Mesothelial cell of epicardium (in vitro differentiated cells): ENCODE measurements around the gene FNBP1. TPM values are rescaled to one million over a fixed set of nuclear protein-coding genes. Genes with fewer than 3 reads are reported as not detected.

ENCODE experiments used
- DNase-seq, 2 experiments: peaks; one replicate each; pipeline ENCODE4 v3.0.0; 2021; ENCODE audit warnings: low spot score in 2 of 2; ENCODE audit not compliant: unreplicated experiment in 2 of 2
- H3K27ac Mint-ChIP-seq: 2 replicates; pipeline ENCODE4 v1.8.0; 2021; ENCODE audit warnings: mixed read lengths
- H3K27me3 Mint-ChIP-seq: 2 replicates; pipeline ENCODE4 v1.8.0; 2021; ENCODE audit warnings: low read depth, mixed read lengths
- H3K36me3 Mint-ChIP-seq: 2 replicates; pipeline ENCODE4 v1.8.0; 2021; ENCODE audit warnings: mixed read lengths
- H3K4me1 Mint-ChIP-seq: 2 replicates; pipeline ENCODE4 v1.8.0; 2021; ENCODE audit warnings: mixed read lengths
- H3K4me3 Mint-ChIP-seq: 2 replicates; pipeline ENCODE4 v1.8.0; 2021; ENCODE audit warnings: mild to moderate bottlenecking, moderate library complexity, mixed read lengths
- H3K9me3 Mint-ChIP-seq: 2 replicates; pipeline ENCODE4 v1.8.0; 2021; ENCODE audit warnings: mixed read lengths
- total RNA-seq: library from RNA; stranded (reverse); gene quantifications from 3 replicates; pipeline ENCODE4 v1.2.1, GENCODE V29; 2021
- TF ChIP-seq, protein P1 (sequence below): fragments of 200-600 bp; sonication (generic); IDR thresholded peaks from one replicate; pipeline ENCODE4 v1.5.0; 2021; ENCODE audit warnings: antibody characterized with exemption; ENCODE audit not compliant: unreplicated experiment

Gene FNBP1
- total RNA-seq, 1 donor from 2014 or later: 52.4 TPM

DNA sequence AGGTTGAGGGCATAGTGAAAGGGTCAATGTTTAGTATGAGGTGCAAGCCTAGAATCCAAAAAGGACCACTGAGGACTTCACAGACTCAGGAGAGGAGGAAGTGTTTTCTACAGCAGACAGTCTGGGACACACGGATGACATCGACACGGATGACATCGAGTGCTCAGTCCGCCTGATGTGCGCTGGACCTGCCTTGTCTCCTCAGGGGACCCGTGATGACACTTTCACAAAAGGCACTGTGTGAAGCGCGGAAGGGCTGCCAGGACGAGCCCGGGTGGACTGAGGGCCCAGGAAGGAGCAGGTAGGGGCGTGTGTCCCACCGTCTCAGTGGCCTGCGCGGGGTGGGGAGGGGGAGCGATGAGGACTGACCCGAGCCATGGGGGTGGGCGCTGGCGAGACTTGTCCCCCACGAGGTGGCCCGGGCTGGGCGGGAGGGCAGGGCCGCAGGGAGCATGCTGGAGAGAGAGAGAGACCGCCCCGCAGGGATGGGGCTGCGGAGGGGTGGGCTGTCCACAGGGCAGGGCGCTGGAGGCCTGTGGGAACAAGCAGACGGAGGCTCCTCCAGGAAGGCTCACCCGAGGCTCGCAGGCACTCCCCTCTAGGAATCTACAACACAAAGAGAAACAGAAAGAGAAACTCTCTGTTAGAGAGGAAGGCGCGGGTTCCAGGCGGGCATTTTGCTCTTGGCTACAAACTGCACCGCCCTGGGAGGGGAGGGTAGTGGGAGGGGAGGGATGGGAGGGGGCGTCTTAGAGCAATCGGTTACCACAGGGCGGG is 152.9 kb downstream of the FNBP1 start:
- H3K4me1 Mint-ChIP-seq: peaks cover 23% of the 10 kb centered on the region
- no peak for DNase-seq
- H3K27me3 Mint-ChIP-seq: no peaks in the 10 kb centered on the region
- H3K9me3 Mint-ChIP-seq: no peaks in the 10 kb centered on the region
- no peak overlapping the region for H3K27ac Mint-ChIP-seq
- H3K4me3 Mint-ChIP-seq: no peak overlapping the region
- TF ChIP-seq, protein P1, sequence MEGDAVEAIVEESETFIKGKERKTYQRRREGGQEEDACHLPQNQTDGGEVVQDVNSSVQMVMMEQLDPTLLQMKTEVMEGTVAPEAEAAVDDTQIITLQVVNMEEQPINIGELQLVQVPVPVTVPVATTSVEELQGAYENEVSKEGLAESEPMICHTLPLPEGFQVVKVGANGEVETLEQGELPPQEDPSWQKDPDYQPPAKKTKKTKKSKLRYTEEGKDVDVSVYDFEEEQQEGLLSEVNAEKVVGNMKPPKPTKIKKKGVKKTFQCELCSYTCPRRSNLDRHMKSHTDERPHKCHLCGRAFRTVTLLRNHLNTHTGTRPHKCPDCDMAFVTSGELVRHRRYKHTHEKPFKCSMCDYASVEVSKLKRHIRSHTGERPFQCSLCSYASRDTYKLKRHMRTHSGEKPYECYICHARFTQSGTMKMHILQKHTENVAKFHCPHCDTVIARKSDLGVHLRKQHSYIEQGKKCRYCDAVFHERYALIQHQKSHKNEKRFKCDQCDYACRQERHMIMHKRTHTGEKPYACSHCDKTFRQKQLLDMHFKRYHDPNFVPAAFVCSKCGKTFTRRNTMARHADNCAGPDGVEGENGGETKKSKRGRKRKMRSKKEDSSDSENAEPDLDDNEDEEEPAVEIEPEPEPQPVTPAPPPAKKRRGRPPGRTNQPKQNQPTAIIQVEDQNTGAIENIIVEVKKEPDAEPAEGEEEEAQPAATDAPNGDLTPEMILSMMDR: no peak
- H3K36me3 Mint-ChIP-seq: peaks cover 21% of the 10 kb centered on the region

DNA sequence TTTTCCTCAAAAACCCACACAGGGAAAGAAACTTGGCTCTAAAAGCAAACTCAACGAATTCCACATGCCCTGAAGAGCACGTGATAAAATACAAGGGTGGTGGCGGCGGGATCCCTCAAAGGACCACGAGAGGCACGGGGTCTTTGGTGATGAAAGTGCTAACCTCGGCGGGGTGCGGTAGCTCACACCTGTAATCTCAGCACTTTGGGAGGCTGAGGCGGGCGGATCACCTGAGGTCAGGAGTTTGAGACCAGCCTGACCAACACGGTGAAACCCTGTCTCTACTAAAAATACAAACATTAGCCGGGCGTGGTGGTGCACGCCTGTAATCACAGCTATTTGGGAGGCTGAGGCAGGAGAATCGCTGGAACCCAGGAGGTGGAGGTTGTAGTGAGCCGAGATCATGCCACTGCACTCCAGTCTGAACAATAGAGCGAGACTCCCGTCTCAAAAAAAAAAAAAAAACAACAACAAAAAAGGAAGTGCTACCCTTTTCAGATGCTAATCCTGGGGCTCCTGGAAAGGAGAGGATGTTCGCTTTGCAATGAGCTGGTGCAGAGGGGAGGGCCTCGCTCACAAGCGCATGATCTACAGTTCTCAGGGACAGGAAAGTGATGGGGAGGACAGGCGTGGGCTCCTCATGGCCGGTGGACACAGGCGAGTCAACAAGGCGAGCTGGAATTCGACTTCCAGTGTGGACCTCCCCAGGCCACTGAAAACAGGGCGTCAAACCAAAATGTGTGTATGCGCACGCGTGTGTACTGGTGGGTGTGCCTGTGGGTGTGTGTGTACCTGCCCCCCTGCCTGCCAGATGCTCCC is 153.7 kb downstream of the FNBP1 start:
- Mint-ChIP-seq H3K27ac (no peak overlapping the region), H3K27me3 (no peaks in the 10 kb centered on the region), H3K4me3 (no peak overlapping the region), H3K36me3 (peaks cover 15% of the 10 kb centered on the region), H3K9me3 (no peaks in the 10 kb centered on the region), H3K4me1 (peaks cover 31% of the 10 kb centered on the region)
- DNase-seq: no peak
- TF ChIP-seq, protein P1: no peak

DNA sequence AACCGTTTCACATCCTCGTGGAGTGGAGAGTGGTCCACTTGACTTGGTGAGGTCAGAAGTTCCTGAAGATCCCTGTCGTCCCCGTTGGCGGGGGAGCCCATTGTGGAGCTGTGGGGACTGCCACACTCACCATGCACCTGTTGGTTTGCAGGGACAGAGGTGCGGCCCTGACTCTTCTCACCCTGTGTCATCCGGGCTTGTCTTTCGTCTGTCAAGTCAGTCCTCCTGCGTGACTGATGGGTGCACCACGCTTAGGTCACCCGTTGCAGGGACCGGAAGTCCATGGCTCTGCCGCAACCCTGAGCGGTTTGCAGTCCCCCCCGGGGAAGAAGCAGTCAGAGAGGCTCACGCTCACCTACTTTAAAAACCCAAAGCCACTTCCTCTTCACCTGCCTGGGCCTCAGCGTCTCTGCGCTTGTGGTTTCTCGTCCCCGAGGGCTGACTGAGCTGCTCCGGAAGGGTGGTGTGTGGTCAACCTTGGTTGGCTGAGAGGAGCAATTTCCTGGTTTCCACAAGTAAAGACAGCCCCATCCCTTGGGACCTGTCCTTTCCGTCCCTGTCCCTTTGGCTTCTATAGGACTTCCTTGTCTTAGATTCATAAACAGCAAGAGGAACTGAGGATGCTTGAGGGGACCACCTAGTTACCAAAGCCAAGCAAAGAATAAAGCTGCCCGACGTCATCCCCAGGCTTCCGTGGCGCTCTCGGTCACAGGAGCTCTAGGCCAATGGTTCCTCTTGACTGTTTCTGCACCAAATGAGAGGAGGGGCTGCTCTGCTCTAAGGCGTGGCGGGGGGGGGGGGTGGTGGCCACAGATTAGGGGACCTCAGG is 154.5 kb downstream of the FNBP1 start:
- Mint-ChIP-seq H3K9me3 (no peaks in the 10 kb centered on the region), H3K27me3 (no peaks in the 10 kb centered on the region), H3K36me3 (peaks cover 12% of the 10 kb centered on the region), H3K4me1 (peaks cover 35% of the 10 kb centered on the region), H3K4me3 (no peak overlapping the region), H3K27ac (no peak overlapping the region)
- no peak for DNase-seq
- TF ChIP-seq, protein P1: no peak

DNA sequence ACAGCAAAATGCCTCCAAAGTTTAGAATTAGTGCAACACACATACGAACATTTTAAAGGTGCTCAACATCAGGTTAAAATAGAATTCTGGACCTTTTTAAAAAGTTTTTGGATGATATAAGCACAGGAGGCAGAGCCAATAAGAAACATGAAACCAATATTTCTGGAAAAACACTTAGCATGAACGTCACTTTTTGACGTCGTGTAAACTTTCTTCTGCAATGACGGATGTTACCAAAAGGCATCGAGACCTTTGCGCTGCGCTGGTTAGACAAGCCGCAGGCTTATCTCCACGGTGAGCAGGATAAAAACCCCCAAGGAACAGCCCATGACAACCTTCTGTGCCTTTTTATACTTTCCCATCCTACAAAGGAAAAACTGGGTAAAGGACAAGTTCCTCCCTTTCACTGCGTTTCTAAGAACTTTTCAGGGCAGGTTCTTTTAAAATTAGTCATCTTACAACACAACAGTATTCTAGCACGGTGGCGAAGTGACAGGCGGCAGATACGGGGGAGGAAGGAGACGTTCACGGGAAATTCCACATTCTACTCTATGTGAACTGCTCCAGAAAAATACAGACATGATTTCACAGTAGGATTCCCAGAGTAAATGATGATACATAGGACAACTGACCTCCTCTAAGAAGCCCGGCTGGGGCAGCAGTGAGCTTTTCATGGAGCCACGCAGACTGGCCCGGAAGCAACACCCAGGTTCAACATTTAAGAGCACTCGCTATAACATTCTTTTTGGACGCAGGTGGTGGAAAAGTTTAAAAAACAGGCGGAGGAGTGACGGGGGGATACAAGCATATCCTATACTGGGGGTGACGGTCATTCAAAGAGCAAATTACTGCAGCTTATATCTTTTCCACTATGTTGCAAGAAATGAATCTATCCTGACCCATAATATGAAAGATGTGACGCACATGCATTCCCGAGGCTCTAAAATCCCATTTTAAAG is 155.4 kb downstream of the FNBP1 start:
- TF ChIP-seq, protein P1: no peak
- H3K27ac Mint-ChIP-seq: peak overlapping the region; percentile 90
- no peaks in the 10 kb centered on the region for H3K9me3 Mint-ChIP-seq
- H3K36me3 Mint-ChIP-seq: peaks cover 12% of the 10 kb centered on the region
- no peak for DNase-seq
- H3K27me3 Mint-ChIP-seq: no peaks in the 10 kb centered on the region
- H3K4me3 Mint-ChIP-seq: peak overlapping the region; percentile 29
- H3K4me1 Mint-ChIP-seq: peaks cover 35% of the 10 kb centered on the region
